SKM-1 (cell line): ENCODE data around the gene SEC24C.
"Not testable (repeated sequence)": the region's sequence is repeated elsewhere in the genome, so short reads cannot be mapped to it uniquely, and the experiment has no call there.

Source experiments
- DNase-seq: peaks from one replicate; lab custom pipeline; 2025; ENCODE audit not compliant: unreplicated experiment; lab: John Stamatoyannopoulos, UW

SEC24C gene

DNA sequence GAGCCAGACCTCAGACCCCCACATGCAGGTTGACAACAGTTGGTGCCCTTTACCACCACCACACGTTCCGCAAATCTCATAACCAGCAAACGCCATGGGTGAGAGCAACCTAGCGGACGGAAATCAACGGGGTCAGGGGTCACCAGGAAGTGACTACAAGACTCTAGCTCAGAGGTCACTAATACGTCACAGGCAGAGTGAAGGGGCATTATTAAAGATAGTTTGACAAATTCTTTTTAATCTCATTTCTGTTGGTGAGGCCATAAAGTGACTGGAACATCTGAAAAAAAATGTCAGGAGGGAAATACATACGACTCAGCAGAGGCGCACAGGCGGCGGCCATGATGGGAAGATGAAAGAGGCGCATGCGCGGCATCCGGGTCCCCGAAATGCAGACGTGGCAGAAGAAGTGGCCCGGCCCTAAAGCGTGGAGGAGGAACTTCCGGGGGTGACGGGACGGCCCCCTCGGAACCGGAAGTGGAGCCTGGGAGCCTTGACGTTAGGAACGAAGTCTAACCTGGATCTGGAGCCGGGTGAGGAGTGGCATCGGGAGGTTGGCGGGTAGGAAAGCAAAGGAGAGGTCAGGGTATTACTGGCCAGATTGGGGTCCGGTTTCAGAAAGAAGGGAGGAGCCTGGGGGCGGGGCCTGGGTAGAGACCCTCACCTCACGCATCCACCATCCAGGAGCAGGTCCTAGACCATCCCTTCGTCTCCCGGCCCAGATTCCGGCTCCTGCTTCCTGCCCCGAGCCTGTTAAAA is at the start of gene SEC24C:
Gene SEC24C, plus strand, starts transcription at position 468 of the 759 bp plus-strand sequence. CDS start 2,461 bp downstream, outside the sequence.
- peak; percentile 96 for DNase-seq

DNA sequence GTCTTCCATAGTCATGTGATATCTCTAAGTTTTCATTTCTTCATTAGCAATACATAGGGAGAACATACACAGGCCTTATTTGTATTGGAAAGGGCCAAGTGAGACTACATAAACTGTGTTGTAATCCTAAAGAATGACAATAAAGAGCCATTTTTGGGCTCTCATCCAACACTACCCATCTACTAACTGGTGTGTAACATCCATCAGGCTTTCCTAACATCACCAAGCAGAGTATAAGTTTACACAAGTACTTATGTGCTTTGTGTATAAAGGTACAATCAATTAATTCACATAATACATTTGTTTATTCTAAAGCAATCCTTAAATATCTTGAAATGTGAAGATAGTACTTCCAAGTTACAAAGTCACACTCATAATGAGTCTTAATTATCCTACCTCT is 48.9 kb upstream of the SEC24C start:
- DNase-seq: not testable (repeated sequence)

- DNase-seq: not testable (repeated sequence)
Observed at GRCh38 chr10:73697675-73698159, 46.5 kb upstream of the SEC24C start, which contains the start of gene AGAP5. AGAP5 (minus strand) TSS chr10:73698109; CDS start chr10:73697755, 354 bp downstream.

- DNase-seq: not testable (repeated sequence)
Observed at GRCh38 chr10:73698819-73699218, 45.4 kb upstream of the SEC24C start.

DNA sequence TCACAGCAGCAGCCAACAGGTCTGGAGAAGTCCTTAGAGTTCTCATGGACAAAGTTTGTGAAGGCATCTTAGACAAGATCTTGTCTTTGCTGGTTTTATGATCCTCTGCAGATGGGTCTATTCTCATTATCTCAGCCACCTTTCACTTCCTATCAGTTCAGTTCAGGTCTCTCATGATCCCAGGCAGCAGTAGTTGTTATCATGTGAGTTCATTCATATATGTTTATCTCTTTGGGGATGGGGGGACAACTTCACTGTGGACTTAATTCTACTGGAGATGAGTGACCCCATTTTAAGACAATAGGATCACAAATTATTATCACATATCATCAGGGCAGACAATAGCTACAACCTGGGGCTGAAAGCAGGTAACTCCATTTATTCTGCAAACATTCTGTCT is 40.2 kb upstream of the SEC24C start:
- not testable (repeated sequence) for DNase-seq

DNA sequence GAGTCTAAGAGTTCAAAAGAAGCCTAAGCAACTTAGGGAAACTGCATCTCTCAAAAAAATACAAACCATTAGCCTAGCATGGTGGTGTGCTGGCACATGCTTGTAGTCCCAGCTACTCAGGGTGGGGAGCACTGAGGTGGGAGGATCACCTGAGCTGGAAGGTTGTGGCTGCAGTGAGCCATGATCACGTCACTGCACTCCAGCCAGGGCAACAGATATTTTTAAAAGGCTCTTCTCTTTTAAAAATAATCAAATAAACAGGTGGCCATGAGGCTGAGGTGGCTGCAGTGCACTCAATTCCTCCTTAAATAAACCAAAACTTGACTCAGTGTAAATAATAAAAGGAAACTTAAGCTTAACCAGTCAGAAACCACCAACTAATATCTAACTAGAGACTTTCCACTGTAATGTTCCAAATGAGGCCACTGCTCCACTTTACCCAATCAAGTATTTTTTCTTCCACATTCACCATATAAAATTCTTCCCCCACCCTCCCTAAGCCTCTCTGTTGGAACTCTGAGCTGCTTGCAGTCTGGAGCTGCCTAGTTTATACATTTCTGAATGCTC is 38.6 kb upstream of the SEC24C start:
- not testable (repeated sequence) for DNase-seq

DNA sequence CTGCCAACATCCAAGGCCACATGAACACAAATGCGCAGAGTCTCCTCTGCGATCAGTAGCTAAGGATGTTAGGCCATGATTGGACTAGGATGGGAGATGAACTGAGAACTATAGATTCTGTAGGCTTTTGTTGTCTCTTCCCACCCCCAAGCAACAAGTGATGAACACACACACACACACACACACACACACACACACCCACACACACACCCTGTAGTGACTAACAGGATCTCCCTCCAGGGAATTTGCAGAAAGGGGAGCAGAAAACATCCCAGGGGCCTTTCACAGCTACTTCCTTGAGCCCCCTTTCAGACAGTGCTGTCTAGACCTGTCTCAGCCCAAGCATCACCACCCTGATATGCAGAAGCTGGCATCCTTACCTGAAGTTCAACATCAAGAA is 37.7 kb upstream of the SEC24C start:
- DNase-seq: not testable (repeated sequence)

DNA sequence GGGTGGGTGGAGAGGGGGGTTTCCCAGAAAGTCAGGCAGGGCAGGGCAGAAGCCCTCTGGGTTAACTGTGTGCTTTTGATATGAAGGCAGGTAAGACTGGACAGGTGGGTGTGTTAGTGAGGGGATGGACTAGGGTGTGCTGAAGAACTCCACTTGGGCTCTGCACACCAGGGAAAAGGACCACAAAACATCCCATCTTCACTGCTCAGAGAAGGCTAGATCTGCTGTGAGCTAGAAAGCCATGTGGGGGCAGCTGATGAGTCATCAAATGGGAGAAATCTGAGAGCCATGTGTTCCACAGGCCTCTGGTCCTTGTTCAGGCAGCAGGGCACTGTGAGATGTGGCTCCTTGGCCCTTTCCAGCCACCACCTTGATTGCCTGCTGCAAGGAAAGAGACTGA is 36.5 kb upstream of the SEC24C start:
- not testable (repeated sequence) for DNase-seq

DNA sequence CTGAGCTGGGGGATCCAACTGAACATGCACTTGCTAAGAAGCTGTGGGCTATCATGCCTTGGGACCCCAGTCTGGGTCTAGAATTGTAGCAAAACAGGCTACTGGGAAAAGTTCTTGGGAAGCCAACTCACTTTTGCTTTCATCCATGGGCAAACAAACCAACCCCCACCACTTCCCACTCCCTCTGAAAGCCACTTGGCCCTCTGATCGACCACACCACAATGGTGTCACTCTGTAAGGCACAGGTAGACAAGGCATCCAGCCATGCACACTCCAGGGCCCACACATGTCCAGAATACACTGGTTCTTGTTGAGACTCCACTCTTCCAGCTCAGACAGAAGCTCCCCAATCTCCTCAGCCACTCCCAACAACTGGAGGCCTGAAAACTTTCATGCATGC is 36.0 kb upstream of the SEC24C start:
- not testable (repeated sequence) for DNase-seq

GRCh38 chr10:73711683-73712082 is 32.5 kb upstream of the SEC24C start:
- DNase-seq: not testable (repeated sequence)

DNA sequence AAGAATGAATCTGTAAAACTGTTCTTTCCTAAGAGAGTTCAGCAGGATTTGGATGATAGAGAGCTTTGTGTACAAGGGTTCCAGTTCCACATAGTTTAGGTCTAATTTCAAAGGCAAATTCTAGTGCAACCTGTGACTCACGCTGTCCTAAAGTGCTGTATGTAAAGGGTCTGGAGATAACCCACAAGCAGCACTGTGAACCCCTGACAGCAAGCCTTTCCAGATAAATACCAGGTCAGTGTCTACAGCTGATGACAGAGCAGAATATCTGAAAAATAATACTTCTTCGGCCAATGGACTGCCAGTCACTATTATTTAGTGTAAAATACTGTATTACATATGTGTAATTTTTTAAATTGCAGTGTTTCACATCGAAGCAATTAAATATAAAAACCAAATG is 30.3 kb upstream of the SEC24C start:
- DNase-seq: not testable (repeated sequence)

GRCh38 chr10:73714483-73714882 is 29.7 kb upstream of the SEC24C start:
- not testable (repeated sequence) for DNase-seq

DNA sequence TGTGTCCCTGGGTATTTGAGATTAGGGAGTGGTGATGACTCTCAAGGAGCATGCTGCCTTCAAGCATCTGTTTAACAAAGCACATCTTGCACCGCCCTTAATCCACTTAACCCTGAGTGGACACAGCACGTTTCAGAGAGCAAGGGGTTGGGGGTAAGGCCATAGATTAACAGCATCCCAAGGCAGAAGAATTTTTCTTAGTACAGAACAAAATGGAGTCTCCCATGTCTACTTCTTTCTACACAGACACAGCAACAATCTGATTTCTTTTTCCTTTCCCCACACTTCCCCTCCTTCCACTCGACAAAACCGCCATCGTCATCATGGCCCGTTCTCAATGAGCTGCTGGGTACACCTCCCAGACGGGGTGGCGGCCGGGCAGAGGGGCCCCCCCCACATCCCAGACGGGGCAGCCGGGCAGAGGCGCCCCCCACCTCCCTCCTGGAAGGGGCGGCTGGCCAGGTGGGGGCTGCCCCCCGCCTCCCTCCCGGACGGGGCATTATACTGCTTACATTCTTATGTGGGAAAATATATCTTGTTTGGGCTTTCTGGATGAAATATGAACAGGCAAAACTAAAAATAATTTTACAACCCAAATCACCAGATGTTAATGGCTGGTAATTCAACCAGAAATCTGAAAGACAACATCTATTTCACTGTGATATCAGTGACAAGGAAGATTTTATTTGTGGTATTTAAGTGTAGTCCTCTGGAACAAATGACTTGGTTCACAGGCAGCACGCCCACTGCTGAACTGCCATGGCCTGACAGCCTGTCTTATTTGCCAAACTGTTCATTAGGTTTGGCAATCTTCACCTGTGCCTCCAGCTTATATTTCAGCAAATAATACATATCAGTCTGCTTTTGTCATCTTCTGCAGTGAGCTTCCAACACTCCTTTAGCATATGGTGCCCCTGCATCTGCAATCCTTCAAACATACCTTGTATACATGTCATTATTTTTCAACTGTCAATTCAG is 28.7 kb upstream of the SEC24C start:
- DNase-seq: not testable (repeated sequence)

DNA sequence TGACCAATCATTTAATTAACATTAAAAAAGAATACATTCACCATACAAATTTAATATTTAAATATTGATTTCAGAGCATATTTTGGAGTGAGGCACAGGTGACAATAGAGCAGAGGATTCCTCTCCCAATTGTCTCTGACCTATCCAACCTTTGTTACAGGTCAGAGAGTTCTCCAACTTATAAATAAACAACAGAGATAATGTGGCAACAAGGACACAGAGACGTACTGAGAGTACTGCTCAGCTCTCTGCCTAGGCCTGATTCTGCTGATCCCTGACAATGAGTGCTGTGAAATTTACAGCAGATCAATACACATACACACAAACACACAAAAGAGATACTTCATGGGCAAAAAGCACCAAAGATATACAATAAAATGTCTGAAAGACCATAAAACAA is 27.9 kb upstream of the SEC24C start:
- DNase-seq: no peak

DNA sequence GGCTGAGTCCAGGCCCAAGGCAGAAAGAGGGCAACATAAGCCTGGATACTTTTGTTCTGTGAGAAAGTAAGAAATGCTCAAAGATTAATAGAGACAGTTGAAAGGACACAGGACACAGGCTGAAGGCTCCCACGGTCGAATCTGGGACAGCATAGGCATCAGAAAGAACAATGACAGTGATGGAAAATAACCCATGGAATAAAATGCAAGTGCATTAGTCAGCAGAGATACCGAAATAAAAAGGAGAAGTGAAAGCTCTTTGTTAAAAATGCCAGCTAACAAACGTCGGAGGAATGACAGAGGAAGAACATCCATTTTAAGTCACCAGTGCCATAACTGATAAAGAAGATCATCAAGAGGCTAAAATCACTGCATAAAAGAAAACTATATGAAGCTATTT is 26.6 kb upstream of the SEC24C start:
- DNase-seq: peak; percentile 37

DNA sequence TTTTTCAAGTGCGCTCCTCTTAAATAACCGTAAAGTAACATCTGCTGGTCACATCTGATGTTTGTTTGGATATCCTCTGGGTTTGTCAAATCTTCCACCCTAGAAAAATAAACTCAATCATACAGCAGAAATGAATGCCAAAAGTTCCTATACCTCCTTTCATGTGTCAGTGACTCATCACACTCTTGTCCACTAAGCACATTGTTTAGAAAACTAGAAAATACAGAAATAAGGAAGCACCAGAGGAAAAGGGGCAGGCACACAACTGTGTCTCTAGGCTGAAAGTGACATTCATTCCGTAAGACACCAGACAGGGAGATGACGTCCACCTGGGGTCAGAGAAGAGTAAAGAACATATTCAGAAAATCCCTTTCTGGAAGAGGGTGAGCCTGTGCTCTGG is 23.6 kb upstream of the SEC24C start:
- DNase-seq: not testable (repeated sequence)

DNA sequence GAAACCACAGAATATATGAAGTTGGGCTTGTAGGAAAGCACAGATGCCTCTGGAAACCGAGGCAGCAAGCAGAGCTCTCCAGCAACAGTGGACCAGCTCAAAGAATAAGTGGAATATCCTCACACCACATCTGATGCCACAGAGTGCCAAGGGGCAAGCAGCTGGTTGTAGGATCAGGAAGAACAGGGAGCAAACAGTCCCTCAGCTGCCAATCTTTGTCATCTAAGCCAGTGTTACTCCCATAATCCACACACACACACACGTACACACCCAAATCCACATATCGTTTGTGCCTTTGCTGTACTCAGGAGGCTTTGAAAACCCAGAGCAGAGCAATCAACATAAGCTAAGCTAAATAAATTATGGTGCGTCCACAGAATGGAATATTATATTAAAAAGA is 20.7 kb upstream of the SEC24C start:
- DNase-seq: no peak

- DNase-seq: not testable (repeated sequence)
Observed at GRCh38 chr10:73729781-73730152, 14.4 kb upstream of the SEC24C start.

DNA sequence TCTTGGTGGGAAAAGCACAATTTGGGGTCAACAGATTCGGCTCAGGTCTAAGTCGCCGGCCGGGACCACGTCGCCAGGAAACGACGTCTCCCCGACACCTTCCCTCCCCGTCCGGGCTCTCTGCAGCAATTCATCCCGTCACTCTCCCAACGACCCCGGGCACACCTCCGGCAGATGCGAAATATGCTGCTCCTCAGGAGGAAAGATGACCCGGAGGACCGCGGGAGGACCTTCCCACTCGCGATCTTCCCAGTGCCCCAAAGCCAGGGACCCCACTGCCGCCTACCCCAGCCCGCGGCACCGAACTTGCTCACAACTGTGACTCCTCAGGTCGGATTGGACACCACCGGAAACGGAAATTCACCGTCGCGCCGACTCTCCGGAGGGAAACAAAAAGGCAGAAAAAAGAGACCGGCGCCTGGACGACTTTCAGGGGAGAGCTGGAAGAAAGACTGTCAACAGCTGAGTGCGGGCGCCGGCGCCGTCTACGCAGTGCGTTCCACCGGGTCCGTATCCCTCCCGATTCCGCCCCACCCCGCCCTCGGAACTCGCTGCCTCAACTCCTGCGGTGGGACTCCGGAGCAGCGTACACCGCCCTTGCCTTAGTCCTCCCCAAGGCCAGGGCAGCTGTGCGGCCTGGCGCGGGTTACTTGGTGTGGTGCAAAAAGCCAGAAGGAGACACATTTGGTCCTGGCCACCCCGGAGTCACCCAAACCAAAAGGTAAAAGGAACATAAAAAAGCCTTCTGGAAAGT is 13.8 kb upstream of the SEC24C start:
- peak; percentile 83 for DNase-seq

DNA sequence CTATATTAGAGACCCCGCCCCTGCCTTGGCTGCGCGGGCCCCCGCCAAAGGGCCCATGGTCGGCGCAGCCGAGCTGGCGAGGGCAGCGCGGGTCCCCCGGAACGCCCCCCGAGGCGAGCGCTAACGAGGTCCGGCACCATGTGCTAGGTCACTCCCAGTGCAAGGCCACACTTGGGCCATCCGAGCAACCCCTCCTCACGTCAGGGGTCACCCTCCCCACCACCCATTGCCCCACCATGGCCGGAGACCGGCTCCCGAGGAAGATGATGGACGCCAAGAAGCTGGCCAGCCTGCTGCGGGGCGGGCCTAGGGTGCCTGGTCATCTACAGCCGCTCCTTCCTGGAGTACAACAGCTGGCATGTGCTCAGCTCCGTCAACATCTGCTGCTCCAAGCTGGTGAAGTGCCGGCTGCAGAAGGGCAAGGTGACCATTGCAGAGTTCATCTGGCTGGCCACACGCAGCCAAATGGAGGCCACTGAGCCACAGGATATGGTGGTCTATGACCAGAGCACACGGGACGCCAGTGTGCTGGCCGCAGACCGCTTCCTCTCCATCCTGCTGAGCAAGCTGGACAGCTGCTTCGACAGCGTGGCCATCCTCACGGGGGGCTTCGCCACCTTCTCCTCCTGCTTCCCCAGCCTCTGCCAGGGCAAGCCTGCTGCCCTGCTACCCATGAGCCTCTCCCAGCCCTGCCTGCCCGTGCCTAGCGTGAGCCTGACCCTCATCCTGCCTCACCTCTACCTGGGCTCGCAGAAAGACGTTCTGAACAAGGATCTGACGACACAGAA is 12.4 kb upstream of the SEC24C start:
- no peak for DNase-seq
